GM18909 (cell line): ENCODE results near the gene ZNF800.
"Not testable (repeated sequence)": the region's sequence is repeated elsewhere in the genome, so short reads cannot be mapped to it uniquely, and the experiment has no call there.

Experiments used
- ATAC-seq: cut with Tn5 transposase; IDR thresholded peaks from one replicate; pipeline ENCODE4 v1.9.1; 2021; ENCODE audit warnings: mild to moderate bottlenecking; ENCODE audit not compliant: unreplicated experiment, poor library complexity

ZNF800 gene, protein sequence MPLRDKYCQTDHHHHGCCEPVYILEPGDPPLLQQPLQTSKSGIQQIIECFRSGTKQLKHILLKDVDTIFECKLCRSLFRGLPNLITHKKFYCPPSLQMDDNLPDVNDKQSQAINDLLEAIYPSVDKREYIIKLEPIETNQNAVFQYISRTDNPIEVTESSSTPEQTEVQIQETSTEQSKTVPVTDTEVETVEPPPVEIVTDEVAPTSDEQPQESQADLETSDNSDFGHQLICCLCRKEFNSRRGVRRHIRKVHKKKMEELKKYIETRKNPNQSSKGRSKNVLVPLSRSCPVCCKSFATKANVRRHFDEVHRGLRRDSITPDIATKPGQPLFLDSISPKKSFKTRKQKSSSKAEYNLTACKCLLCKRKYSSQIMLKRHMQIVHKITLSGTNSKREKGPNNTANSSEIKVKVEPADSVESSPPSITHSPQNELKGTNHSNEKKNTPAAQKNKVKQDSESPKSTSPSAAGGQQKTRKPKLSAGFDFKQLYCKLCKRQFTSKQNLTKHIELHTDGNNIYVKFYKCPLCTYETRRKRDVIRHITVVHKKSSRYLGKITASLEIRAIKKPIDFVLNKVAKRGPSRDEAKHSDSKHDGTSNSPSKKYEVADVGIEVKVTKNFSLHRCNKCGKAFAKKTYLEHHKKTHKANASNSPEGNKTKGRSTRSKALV

DNA sequence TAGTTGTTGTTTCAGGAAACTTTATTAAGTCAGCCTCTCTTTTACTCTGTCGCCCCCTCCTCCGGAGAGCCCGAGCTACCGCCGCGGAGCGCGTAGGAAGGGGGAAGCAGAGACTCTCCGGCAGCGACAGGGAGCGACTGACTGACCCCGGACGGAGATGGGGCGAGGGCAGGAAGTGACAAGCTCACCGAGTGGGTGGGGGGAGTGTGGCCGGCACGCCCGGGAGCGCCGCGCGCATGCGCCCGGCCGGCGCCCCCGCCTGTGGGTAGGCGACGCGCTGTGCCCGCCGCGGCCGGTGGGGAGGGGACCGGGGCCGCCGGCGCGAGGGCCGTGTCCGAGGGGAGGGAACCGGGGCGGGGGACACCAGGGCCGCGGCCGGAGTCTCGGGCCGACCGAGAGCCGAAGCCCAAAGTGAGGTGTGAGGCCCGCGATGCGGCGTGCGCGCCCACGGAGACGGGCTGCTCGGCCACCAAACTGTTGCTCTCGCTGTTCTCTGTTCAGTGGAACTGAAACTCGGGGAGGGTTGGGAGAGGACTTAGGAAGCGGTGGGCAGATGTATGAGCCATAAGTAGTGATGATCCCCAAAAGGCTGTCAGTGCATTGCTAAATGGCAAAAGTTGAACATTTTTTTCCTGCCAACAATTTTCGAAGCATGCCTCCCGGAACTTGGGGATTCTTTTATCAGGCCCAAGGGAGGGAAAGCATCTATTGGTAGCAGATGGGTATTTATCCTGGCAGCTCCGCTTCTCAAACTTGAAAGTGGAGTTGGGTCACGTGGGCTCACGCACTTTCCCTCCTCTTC is at the start of gene ZNF800:
TSS of gene ZNF800 (minus strand) at position 143 of the 802 bp plus-strand sequence. CDS start 1,151 bp downstream, outside the sequence.
- peak; percentile 79 for ATAC-seq

DNA sequence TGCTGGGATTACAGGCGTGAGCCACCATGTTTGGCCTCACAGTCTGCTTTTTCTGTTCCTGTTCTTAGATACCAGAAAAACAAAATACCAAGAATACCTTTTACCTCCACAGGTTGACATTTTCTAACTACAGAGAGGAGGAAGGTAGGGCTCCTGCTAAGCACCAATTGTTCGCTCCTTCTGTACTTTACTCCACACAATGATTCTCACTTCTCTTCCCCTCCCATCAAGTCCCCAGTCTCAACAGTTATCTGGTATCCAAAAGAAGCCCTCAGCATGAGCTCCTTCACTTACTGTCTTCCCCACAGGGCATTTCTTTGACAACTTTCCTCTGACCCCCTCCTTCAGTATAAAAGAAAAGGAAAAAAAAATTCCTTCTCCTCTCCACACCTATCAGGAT is 47.7 kb upstream of the ZNF800 start:
- ATAC-seq: no peak

DNA sequence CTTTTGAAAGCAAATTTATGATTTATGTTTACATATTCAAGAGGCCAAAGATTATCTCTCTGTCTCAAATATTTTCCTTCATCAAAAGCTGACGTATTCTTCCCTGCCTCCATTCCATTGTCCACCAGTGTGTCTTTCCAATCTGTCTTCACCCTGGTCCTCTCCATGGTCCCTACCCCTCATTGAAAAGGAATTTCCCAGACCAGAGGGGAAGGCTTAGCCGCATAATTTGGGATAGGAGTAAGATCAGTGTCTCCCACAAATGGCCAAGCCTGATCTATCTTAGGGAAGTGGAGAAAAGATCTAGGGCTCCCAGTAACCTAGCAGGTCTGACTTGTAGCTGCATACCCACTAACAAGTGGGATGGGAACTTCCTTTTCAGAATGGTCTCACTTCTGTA is 46.3 kb upstream of the ZNF800 start:
- no peak for ATAC-seq

DNA sequence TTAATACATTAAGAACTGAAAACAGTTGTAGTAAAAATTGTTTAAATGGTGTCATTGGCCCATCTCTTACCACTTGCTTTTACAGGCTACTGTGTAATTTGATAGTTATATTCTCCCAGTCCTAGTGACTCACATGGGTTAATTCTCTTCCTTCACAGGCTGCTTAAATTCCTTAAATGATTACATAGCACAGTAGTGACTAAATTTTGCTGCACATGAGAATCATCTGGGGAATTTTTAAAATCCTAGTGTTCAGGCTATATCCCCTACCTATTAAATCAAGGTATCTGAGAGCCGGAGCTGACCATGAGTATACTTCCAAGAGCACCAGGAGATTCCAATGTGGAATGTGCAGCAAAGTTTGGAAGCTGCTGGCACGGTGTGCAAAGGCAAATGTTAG is 45.3 kb upstream of the ZNF800 start:
- no peak for ATAC-seq

DNA sequence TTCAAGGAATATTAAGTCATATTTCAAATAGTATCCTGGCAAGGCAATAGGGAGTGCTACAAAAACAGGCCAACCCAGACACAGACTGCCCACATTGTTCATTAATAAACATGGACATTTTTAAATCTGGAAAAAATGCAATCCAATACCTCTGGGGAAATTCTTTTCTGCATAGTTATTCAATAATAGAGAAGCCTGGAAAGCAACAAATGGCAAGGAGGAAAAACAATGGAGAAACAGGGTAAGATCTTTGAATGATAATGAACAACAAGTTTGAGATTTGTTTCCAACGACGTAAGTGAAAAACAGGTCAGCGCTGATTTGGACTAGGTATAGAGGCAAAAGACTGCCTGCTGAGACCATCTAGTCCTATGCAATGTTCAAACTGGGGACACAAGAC is 44.7 kb upstream of the ZNF800 start:
- no peak for ATAC-seq

DNA sequence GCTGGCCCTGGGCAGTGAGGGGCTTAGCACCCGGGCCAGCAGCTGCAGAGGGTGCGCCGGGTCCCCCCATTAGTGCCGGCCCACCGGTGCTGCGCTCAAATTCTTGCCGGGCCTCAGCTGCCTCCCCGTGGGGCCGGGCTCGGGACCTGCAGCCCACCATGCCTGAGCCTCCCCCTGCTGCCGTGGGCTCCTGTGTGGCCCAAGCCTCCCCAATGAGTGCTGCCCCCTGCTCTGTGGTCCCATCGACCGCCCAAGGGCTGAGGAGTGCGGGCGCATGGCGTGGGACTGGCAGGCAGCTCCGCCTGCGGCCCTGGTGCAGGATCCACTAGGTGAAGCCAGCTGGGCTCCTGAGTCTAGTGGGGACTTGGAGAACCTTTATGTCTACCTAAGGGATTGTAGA is 36.8 kb upstream of the ZNF800 start:
- ATAC-seq: not testable (repeated sequence)

DNA sequence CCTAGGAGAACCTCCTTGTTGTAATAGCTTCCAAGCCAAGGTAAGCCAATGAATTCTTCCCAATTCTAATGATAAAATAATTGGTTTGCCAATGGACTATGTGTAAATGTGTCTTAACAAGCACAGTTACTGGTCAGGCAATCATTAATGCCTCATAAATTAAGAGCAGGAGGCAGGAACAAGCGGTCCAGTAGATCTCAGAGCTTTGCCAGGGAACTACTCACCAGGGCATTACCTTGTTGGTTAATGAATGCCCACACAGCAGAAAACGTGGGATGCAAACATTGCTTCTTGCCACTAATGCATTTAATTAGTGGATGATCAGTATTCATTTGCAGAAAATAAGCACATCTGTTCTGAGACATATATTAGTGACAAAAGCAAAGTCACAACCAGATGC is 26.7 kb upstream of the ZNF800 start:
- no peak for ATAC-seq

DNA sequence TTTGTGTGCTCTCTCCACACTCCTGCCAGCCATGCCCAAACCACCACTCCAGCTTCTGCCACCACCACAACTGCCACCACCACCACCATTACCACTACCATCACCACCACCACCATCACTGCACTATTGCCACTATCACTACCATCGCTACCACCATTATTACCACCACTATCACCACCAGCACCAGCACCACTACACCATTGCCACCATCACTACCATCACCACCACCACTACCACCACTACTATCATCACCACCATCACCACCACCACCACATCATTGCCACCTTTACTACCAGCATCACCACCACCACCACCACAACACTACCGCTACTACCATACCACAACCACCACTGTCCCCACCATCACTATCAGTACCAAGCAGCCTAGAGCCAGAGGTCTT is 26.0 kb upstream of the ZNF800 start:
- no peak for ATAC-seq

DNA sequence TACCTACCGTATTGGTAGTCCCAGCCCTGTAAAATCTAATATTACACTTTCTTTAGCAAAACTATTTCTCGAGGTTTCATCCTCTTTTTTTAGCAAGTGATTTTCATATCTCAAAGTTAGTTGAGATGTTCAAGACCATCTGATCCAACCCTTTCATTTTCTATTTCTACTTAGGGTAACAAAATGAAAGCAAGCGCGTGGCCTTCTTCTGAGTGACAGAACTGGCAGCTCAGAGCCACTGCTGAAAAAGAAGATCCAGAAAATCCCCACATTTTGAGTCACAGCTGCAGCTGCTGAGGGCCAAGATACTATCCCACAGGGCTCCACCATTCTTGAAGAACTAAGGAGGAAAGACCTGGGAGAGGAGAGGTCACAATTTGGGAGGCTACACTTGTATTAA is 24.8 kb upstream of the ZNF800 start:
- ATAC-seq: peak; percentile 80

DNA sequence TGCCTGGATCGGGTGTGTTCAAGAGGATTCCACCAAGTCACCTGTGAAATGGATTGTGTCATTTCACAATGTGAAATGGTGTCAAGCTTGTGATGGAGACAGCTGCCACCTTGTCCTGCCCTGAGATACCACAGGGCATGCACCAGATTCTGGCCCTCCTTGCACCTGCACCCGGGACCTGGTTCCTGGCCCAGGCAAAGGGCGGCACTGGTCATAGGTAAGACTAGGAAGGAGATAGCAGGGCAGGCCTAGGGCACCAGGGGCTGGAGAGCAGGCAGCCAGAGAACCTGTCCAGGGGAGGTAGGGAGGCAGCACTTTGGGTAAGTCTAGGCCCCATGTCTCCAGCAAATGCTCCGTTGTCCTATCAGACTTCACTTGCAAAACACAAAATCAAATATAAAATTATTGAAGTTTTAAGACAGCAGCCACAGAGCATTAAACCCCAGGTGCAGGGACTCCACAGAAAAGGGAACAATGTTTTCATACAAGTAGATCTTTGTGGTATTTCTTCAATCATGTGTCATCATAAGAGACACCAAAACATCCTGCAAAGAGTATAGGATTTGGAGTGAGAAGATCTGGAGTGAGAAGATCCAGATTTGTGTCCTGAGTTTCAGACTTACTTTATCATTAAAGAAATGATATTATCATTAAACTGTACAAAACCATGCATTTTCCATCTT is 22.7 kb upstream of the ZNF800 start:
- no peak for ATAC-seq

DNA sequence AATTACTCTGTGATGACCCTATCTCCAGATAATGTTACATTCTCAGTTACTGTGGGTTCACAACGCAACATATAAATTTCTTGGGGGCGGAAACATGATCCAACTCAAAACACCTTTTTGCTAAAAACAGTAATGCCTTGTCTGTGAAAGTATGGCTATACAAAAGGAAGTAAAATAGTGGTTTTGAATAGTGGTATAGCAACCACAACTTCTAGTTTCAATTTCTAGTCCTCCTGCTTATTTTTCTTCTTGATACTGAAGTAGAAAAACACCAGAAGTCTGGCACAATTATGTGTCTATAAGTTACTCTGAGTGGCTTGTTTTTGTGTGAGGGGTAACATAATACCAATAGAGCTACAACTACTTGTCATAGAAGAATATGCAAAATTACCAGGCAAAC is 21.5 kb upstream of the ZNF800 start:
- ATAC-seq: peak; percentile 66

DNA sequence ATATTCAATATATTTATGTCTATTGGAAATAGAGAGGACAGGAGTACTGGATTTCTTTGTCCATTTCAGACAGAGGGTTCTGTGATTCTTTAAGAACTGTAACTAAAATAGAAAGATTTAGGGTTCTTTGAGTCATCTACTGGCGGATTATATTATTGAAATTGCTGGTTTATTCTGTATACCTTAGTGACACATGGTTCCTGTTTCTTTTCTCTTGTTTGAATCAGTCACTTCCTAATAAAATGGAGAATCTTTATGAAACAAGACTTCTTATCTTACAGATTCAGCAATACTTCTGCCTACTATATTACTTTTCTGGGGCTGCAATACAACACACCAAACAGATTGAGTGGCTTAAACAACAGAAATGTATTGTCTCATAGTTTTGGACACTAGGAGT is 20.8 kb upstream of the ZNF800 start:
- ATAC-seq: no peak

DNA sequence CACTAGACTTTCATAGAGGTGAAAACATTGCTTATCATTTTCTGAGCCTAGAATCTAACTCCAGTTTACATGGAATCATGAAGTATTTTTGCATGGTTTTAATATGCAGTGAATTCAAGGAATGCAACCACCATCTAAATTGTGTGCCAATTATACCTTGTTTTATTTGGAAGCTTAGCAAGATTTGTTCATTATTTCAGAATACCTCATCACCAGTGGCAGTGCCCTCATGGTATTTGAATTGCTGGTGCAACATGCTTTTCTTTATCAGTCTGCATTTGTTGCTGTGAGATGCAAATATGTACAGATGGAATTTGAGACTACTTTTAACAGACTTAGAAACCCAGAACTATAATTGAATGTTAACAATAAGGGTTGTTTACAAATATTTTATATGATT is 18.7 kb upstream of the ZNF800 start:
- ATAC-seq: no peak

DNA sequence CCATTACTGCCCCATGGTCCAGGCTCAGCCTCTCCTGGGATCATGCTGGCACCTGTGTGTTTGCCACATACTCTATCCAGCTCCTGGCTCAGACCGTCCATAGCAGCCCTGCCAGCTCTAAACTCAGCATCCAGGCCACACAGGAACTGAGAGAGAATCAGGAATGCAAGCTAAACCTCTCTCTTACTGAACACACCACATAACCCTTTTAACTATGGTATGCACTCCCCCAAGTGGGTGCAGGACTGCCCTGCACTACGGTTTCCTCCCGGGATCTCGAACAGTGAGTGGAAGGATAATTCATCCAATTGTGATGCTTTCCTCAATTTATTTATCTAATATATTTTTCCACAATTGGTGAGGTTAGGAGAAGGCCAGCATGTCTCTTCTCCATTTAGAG is 17.1 kb upstream of the ZNF800 start:
- ATAC-seq: no peak

DNA sequence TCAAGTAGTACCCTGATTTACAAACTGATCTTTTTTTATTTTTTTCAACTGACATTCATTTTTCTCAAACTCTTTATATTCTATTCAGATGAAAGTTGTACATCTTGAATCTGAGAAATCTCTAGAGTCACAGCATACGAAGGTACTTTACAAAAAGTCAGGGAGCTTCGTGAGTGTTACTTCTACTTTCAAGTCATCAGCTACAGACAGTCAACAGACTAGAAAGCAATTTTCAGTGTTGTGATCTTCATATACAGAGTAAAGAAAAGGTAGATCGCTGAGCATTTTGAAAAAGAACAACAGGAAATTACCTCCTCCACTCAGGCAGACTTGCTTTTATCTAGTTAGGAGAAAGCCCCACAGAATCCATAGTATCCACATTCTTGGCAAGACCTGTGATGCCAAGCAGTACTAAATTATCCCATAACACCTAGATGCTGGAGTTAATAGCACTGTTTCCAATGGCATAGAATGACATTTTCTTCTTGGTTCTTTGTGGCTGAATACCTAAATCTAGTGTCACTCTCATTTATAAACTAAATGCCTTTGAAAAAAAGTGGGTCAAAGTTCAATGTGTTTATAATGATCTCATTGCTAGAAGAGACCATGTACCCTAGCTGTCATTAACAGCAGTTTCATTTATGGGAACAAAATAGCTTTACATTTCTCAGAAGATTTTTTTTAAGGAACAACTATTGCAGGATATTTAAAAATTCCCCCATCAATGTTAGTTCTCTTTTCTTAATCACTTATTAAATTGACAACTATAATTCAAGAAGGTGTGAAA is 12.0 kb upstream of the ZNF800 start:
- ATAC-seq: peak; percentile 81

DNA sequence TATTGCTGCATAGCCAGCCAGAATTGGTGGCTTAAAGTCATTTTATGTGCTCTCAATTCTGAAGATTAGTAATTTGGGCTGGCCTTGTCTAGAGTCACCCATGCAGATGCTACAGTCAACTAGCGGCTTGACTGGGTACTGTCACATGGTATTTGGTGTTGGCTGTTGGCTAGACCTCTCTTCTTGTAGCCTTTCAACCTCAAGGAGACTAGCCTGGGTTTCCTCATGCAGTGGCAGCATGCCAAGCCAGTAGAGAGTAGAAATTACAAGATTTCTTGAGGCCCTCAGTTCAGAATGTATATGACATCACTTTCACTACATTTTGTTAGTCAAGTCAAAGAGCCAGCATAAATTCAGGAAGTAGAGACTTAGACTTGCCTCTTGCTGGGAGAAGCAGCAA is 3.7 kb upstream of the ZNF800 start:
- peak; percentile 29 for ATAC-seq

DNA sequence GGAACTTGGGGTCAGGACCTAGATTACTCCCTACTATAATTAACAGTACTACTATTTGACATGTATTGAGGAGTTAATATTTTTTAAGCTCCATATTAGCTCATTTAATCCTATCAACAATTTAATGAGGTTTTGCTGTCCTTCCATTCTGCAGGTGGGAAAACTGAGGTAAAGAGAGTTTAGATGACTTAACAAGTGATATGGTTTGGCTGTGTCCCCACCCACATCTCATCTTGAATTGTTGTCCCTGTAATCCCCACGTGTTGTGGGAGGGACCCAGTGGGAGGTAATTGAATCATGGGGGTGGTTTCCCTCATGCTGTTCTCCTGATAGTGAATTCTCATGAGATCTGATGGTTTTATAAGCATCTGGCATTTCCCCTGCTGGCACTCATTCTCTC is 2.6 kb upstream of the ZNF800 start:
- ATAC-seq: not testable (repeated sequence)

DNA sequence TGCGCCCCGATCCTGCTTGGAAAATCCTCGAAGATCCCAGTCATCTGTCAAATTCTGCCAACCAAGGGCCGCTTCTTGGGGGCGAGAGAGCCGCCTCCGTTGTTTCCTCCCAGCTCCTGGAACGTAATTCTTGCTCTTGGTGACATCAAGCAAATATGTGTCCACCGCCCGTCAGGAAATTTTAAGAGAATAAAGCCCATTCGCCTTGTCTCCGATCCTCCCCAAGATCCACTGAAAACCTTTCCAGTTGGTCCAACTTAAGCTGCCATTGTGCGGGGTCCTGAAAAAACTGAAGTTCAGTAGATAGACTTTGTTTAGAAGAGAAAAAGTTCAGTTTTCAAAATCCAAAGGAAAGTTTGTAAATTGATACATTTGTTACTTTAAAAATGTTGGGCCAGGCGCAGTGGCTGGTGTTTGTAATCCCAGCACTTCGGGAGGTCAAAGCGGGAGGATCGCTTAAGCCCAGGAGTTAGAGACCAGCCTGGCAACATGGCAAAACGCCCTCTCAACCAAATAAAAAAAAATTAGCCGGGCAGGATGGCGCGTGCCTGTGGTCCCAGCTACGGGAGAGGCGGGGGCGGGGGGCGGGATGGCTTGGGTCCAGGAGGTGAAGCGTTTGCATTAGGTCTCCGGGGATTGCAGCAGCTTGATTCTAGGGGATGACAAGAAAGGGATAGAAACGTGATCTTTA is 1.0 kb upstream of the ZNF800 start:
- ATAC-seq: no peak

DNA sequence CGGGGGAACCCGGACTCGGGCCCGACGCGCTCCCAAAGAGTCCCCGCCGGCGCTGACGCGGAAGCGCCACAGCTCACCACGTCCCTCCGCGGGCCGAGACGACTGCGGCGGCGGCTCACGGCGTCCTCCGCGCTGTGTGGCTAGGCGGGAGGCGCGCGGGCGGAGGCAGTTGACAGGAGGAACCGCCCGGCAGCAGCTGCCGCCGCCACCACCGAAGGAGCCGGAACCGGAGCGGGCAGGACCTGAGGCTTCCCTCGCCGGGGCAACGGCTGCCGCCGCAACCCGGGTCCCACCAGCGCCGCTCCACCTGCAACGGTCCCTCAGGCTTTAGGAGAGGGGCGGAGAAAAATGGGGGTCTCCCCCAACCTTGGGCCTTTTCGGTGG is 334 bp downstream of the ZNF800 start:
- ATAC-seq: peak; percentile 51
